Measurements from ENCODE around the gene ARID1A.
"Not testable (repeated sequence)": the region's sequence is repeated elsewhere in the genome, so short reads cannot be mapped to it uniquely, and the experiment has no call there.

The ARID1A gene

GRCh38 chr1:26697978-26698849 is 2.4 kb downstream of the ARID1A start:
- DNase-seq: peak; percentile 38

DNA sequence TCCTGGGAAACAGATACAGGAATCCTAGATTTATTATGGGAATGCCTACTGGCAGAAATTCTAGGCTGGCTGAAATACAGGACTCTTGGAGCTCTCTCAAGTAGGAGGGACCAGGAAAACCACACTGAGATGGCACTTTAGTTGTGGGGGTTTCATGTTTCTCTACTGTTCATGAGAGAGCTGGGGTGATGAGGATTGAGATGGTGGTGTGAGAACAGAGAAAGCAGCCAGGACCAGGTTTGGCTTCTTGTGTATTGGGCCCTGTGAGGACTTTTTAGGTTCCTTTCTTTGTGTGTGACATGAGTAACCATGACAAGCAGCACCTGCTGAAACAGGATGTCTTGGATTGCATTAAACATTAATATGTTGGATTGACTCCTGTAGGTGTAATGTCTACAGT is 4.9 kb downstream of the ARID1A start:
- no peak for DNase-seq

GRCh38 chr1:26701266-26701994 is 5.6 kb downstream of the ARID1A start:
- no peak for DNase-seq

DNA sequence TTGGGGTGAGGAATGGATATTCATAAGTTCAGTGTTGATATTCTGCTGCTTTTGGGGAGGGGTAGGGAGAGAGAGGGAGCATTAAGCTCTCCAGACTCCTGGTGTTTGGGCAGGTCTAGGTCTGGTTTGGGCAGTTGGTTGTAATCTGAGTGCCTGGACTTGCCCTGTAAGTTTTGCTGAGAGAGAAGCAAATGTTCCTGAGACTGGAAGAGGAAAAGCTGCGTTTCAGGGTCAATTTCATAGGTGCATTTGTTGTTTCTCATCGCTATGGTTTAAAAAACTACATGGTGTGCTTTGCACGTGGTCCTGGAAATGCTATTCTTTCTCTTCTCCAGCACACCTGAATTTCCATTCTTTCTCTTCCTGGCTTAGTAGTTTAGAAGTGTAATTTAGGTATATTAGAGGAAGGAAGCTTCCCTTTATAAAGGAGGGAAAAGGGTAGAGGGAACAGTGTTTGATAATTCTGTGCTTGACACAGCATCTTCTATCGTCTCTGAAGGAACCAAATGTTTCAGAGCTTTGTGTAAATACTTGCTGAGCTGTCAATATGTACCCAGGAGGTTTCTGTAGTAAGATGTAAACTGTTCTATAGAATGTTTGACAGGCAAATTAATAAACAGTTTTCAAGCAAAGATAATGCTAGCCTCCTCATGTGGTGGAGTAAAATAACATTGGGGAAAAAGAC is 6.3 kb downstream of the ARID1A start:
- DNase-seq: no peak

DNA sequence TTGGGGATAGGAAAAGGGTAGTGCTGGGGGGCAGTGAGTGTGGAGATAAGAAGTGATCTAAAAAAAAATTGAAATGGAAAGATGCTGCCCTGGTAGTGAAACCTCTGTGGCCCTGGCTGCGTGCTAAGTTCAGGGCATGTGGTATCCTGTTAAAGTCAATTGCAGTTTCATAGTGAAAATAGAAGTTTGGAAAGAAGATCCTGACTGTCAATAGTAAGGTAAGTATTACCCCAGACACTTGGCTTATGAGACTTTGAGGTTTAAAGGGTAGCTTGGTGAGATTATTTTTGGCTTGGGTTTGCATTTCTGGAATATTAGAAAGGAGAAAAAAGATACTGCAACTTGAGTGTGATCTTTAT is 6.8 kb downstream of the ARID1A start:
- peak; percentile 62 for DNase-seq

DNA sequence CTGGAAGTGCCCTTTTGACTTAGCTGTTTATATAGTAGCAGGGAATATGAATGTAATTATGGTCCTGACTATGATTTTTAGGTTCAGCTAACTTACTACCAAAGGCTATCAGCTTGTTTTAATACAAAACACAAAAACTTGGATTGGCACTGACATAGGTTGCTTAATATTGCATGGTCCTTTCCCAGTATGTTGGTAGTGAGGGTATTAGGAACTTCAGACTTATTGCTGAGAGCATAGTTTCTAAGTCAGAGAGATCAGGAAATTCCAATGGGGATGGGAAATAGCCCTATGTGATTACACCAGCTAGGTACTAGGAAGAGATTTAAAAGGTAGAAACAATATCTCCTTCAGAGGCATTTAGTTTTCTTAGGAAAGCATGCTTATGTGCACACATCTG is 7.7 kb downstream of the ARID1A start:
- no peak for DNase-seq

GRCh38 chr1:26704629-26705028 is 8.8 kb downstream of the ARID1A start:
- DNase-seq: no peak

DNA sequence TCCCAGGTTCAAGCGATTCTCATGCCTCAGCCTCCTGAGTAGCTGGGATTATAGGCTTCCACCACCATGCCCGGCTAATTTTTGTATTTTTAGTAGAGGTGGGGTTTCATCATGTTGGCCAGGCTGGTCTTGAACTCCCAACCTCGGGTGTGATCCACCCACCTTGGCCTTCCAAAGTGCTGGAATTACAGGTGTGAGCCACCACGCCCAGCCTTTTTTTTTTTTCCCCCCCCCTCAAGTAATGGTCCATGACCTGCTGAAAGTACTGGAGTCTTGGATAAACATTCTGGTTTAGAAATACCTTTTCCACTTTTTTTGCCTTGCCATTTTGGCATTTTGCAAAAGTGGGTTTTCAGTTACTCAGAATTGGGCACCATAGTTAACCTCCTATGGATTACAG is 9.4 kb downstream of the ARID1A start:
- not testable (repeated sequence) for DNase-seq

GRCh38 chr1:26705788-26706311 is 10.0 kb downstream of the ARID1A start:
- no peak for DNase-seq

GRCh38 chr1:26706315-26706714 is 10.5 kb downstream of the ARID1A start:
- no peak for DNase-seq

- no peak for DNase-seq
Measured at GRCh38 chr1:26710811-26711210, 15.0 kb downstream of the ARID1A start.

DNA sequence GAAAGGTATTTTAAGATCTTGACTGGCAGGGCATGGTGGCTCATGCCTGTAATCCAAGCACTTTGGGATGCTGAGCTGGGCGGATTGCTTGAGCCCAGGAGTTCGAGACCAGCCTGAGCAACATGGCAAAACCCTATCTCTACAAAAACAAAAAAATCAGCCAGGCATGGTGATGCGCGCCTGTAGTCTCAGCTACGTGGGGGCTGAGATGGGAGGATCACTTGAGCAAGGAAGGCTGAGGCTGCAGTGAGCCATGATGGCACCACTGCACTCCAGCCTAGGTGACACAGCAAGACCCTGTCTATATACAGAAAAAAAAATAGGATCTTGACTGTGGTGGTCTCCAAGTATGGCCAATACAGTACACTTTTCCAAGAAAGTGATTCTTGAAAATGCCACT is 16.0 kb downstream of the ARID1A start:
- DNase-seq: no peak

DNA sequence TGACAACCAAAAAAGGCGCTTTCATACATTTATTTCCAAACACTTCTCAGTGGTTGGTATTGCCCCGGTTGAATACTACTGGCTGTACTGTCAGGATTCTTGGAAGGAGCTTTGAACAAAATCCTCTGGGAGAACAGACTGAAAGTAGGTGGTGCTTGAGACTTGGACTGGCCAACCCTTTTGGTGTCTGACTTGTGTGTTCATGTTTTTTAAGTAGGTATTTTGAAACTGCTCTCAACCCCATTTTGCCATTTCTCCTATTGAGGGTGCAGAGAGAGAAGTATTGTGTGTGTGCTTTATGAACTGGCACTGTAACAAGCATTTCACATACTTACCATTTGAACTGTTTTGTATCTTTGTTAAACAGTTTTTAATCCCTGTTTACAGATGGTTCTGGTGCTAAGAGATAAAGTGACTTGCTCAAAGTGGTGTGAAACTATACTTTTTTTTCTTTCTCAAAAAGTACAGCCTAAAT is 21.2 kb downstream of the ARID1A start:
- DNase-seq: no peak

GRCh38 chr1:26719205-26719604 is 23.4 kb downstream of the ARID1A start:
- no peak for DNase-seq

- DNase-seq: no peak
Measured at GRCh38 chr1:26721669-26722355, 26.0 kb downstream of the ARID1A start.

DNA sequence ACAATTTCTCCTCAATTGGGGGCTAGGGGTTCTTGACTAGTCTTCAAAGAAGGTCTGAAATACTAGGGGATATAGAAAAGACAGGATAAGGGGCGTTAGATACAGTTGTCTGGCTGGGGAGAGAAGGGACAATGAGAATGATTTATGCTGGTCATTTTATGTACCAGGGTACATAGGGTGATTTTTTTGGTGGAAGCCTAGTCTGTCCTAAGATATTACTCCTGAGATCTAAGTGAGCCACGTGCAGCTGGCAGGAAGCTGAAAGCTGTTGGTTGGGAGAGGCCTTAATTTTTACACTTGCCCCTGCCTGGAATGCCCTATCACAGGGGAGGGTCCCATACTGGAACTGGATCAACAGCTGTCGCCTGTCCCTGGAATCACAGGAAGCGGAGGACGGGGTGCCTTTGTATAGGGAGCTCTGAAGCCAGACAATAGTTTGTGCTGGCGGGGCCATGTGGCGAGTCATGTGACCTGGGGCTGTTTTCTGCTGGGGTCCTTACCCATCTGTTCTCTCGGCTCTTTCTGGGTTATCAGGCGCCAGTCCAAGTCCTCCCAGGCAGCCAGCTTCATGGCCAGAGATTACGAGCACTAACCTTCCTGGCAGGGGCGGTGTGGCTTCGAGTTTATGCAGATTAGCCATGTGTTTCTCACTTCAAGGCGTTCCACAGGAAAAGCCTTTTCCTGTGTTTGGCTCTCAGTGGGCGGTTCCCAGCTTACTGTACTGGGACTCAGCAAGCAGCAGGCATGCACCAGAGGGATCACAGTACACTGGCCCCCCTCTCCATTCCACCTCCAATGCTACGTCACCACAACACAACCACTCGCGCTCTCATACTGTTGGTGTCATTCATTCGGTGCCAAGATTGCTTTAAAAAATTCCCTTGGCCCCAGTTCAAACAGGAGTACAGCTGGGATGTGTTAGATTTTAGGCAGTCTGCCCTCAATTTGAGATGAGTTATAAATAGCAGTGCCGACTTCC is 27.5 kb downstream of the ARID1A start:
- peak; percentile 43 for DNase-seq

DNA sequence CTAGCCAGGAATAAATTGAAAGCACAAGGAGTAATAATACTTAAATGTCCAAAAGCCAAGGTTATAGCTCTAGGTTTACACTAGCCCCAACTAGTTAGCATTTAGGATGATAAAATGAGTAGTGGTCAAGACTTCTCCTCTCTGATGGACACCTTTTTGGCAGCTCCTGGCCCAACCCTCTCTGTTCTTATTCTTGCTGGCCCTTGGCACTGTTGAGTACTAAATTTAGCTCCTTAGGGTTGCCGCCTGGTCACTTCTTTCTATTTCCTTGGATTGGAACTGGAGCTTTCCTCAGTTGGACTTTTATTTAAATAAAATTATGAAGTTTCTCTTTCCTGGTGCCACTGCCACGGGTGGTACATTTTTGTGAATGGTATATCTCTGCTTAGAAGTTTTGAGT is 28.3 kb downstream of the ARID1A start:
- no peak for DNase-seq

DNA sequence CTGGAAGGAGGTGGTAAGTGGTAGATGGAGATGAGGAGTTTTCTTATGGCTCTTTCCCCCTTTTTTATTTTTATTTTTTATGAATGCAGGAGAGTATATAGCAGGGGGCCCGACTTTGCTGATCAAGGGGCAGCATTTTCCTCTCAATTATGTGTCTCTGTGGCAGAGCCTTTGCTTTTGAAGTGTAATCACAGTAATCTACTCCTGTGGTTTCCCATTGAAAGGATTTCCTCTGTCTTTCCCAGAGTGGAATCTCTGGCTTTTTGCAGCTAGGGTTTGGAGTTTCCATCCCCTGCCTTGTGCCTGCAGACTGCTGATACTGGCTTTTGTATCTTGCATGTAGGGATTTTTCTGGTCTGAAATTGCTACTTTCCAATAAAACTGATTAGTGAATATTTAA is 29.1 kb downstream of the ARID1A start:
- DNase-seq: no peak

DNA sequence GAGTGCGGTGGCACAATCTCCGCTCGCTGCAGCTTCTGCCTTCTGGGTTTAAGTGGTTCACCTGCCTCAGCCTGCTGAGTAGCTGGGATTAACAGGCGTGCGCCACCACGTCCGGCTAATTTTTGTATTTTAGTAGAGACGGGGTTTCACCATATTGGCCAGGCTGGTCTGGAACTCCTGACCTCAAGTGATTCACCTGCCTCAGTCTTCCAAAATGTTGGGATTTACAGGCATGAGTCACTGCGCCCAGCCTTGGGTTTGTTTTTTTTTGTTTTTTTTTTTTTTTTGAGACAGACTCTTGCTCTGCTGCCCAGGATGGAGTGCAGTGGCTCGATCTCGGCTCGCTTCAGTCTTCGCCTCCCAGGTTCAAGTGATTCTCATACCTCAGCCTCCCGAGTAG is 30.1 kb downstream of the ARID1A start:
- not testable (repeated sequence) for DNase-seq

GRCh38 chr1:26726784-26727183 is 31.0 kb downstream of the ARID1A start:
- DNase-seq: no peak

GRCh38 chr1:26727476-26727875 is 31.7 kb downstream of the ARID1A start:
- no peak for DNase-seq

GRCh38 chr1:26728645-26729044 is 32.8 kb downstream of the ARID1A start:
- DNase-seq: no peak
